ENCODE data around the gene NBEA.
"Not testable (repeated sequence)": the region's sequence is repeated elsewhere in the genome, so short reads cannot be mapped to it uniquely, and the experiment has no call there.

NBEA gene

DNA sequence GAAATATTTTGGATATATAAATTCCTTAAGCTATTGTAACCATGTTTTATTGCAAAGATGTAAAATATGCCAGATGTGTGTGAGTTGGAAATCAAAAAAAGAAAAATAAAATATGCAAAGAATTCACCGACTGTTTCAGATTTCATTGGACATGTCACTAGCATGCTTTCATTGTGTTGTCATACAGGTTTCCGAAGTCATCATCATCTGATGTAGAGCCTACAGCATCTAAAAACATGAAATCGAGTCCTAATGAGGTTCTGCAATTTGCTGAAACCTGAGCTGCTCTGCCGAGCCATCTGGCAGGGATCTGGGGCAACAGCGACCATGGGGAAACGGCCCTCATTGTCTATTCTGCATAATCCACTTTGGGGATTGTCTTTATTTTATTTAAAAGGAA lies 730.5 kb downstream of the NBEA start:
- DNase-seq (ENCODE audit: low spot score) = no peak

- no peak for DNase-seq (ENCODE audit: low spot score)
These were observed 733.6 kb downstream of the NBEA start for GRCh38 chr13:35675651-35676050.

- not testable (repeated sequence) for DNase-seq (ENCODE audit: low spot score)
These were observed 735.8 kb downstream of the NBEA start for GRCh38 chr13:35677863-35678262.

DNA sequence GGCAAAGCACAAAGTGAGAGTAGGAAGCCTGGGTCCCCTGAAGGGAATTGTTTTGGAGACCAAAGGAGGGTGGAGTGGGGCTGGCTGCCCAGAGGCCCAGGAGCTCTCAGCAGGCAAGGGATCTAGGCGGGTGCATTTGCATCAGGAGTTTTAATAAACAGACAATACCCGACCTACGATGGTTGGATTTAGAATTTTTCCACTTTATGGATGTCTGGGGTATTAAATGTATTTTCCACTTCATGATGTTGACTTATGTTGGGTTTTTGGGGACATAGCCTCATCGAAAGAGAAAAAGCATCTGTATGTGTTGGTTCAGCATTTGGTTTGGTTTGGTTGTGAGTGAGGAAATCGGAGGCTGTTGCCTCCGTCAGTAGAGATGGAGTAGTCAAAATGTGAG lies 739.6 kb downstream of the NBEA start:
- DNase-seq (ENCODE audit: low spot score) = no peak

DNA sequence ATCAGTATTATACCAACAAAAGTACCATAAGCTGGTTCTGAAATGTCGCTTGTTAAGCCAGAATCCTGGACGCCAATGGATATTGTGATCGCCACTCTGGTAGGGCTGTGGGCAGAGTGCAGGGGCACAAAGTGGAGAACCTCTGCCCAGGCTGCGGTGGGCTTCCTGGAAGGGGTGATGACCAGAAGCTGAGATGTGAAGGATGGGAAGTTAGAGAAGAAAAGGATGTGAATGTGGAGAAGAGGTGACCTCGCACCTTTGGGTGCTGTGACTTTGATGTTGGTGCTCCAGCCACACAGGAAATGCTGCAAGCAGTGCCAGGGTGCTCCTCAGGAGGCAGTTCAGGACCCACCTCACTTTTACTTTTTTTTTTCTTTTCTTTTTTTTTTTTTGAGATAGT lies 742.4 kb downstream of the NBEA start:
- no peak for DNase-seq (ENCODE audit: low spot score)

DNA sequence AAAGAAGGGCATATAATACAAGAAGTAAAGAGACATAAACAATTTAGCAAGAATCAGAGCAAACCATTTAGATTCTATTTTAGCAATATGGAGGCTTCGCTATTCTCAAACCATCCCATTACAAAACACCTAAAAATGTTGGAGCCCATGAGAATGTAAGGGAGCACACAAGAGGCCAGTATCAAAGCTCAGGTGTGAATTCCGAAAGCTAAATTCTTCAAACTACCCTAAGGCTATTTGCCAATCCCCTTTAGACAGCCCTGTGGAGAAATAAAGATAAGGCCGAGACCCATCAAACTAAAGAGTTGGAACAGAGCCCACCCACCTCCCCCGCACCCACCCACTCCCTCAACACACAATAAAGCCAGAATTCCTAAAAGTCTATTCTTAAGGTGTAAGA lies 745.3 kb downstream of the NBEA start:
- no peak for DNase-seq (ENCODE audit: low spot score)

GRCh38 chr13:35690581-35691207 lies 748.6 kb downstream of the NBEA start:
- no peak for DNase-seq (ENCODE audit: low spot score)

DNA sequence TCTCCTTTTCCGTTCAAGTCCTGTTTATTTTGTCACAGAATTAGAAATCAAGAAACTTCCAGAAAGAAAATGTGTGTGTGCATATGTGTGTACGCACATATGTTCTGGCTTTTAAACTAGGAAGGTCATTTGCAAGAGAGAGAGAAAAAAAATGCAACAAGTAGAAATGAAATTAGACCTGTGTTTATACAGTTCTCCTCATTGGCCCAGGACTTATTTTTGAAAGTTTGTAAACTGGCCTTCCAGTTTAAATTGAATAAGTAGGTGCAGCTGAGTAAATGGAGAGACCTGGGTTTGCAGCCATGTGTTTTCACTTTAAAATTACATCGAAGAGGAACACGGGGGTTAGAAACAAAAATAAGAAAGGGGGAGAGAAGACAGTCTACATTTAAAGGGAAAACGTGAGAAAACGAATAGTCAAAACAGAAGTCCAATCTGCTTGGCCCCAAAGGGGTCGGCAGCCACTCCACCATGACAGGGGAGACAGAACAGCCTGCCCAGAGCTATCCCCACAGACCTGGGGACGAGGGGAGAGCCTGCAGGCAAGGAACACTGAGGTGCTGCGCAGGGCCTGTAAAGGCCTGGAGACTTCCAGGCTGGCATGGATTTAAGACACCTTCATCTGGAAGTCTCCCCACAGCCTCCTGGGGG lies 751.2 kb downstream of the NBEA start:
- no peak for DNase-seq (ENCODE audit: low spot score)

DNA sequence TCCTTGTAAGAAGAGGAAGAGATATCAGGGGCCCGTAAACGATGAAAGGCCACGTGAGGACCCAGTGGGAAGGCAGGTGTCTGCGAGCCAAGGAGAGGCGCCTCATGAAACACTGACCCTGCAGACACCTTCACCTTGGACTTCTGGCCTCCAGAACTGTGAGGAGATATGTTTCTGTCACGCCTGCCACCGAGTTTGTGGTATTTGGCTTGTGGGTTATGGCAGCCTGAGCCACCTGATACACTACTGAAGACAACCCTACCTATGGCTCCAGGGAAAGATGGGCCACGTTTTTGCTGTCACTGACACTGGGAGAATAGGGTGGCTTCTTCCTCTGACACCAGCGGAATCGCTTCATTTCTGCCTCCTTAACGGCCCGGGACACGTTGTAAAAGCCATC lies 752.0 kb downstream of the NBEA start:
- DNase-seq (ENCODE audit: low spot score) = no peak

DNA sequence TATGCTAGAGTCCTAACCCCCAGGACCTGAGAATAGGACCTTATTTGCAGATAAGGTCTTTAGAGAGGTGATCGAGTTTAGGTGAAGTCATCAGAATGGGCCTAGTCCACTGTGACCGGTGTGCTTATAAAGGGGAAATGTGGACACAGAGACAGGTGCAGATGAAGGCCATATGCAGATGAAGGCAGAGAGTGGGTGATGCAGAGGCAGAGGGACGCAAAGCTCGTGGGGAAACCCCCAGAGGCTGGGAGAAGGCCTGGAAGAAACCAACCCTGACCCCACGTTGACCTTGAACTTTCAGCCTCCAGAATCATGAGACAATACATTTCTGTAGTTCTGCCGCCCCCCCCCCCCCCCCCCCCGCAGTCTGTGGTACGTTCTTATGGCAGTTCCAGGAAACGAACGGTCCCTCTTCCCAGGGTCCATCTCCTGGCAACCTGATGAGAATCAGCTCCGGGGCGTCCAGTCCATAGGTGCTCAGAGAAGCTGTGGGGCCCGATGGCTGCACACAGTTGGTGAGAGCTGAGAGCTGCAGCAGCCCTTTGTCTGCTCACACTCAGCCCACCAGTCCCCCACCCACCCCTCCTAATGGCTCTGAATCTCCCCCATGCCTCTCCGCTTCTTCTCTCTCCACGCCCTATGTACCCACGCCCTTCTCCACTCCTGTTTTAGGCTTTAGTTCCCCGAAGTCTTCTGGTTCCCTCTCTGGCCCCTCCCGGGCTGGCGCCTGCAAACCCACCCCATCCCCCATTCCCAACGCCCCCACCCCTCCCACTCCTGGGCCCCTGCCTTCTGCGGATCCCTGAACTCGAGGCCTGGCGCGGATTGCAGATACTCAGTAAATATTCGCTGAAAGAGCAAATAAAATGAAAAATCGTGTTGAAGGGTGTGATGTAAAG lies 752.7 kb downstream of the NBEA start:
- no peak for DNase-seq (ENCODE audit: low spot score)

DNA sequence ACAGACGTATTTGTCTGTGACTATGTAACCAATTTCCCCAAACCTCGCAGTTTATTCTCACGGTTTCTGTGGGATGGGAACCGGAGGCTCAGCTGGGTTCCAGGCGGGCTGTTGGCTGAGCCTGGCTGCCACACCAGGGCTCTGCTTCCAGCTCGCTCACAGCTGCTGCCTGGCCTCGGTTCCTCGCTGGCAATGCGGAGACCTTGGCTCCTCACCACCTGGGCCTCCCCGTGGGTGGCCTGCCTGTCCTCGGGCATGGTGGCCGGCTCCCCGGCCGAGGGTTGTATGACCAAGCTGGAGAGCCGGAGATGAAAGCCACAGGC lies 753.3 kb downstream of the NBEA start:
- DNase-seq (ENCODE audit: low spot score) = no peak

DNA sequence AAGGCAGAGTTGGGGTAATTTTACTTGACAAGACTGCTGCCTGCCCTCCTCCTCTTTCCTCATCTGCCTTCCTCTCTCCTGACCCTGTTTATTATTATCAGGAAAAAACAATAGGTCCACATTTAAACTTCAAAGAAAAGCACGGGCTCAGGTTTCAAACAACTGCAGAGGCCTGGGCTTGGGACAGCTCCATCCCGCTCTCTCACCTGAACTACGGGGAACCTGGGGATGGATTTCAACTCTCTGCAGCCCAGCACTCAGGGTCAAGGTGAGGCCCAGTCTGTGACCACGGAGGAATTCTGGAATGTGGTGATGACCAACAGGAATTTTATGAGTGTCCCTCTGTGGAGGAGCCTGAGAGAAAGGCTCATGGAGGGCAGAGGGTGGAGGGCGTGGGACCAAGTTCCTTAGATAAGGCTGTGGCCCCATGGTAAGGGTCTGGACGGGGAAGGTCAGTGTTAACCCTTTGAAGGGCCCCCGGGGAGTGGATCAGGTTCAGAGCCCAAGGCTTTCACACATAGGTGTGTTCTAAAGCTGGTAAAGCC lies 755.2 kb downstream of the NBEA start:
- no peak for DNase-seq (ENCODE audit: low spot score)

- no peak for DNase-seq (ENCODE audit: low spot score)
These were observed 757.0 kb downstream of the NBEA start for GRCh38 chr13:35698911-35699576.

DNA sequence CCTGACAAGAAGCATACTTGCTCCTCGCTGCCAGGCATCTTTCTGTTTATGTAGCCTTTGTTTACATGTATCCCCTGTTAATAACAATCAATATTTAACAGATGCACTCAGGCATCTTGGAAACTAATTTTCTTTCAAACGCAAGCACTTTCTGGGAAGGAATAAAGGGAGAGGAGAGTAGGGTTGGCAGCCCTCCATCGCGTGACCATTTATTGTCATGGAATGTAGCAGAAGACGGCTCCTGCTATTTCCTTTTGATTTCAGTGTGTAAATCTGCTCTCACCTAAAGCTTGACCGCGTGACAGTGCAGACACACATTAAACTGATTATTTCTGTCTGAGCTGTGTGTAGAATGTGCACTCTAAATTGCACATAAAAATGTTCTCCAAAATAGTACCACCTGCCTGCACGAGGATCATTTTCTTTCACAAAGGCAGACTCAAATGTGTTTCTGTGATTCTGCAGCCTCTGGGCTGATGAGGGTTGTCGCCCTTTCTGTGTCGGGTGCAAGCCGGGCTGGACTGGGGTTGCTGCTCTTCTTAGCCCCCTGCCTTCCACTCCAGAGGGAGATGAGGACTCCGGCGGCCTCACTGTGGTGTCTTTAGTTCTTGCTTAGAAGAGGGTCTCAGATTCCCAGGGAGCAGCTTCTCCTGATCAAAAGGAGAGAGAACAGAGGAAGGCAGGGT lies 757.9 kb downstream of the NBEA start:
- no peak for DNase-seq (ENCODE audit: low spot score)

GRCh38 chr13:35700671-35701070 lies 758.6 kb downstream of the NBEA start:
- DNase-seq (ENCODE audit: low spot score) = no peak

- DNase-seq (ENCODE audit: low spot score) = no peak
These were observed 760.2 kb downstream of the NBEA start for GRCh38 chr13:35702316-35702715.

- DNase-seq (ENCODE audit: low spot score) = no peak
These were observed 761.0 kb downstream of the NBEA start for GRCh38 chr13:35703061-35703460.

DNA sequence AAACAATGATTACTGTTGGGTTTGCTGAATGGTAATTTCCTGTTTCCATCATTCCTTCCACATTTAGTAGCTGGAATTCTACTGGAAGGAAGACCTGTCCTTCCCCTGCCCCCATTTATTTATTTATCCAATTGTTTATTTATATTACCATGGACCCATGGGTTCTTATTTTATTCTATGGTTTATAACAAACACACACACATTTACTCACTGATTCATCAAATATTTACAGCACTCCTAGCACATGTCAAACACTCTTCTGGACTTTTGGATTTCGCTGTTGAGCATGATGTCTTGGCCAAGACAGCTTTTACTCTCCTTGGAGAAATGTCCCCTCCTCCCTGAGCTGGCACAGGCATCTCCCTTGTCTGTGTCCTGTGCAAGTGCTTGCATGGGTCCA lies 762.3 kb downstream of the NBEA start:
- DNase-seq (ENCODE audit: low spot score) = no peak

GRCh38 chr13:35706281-35706680 lies 764.2 kb downstream of the NBEA start:
- no peak for DNase-seq (ENCODE audit: low spot score)

DNA sequence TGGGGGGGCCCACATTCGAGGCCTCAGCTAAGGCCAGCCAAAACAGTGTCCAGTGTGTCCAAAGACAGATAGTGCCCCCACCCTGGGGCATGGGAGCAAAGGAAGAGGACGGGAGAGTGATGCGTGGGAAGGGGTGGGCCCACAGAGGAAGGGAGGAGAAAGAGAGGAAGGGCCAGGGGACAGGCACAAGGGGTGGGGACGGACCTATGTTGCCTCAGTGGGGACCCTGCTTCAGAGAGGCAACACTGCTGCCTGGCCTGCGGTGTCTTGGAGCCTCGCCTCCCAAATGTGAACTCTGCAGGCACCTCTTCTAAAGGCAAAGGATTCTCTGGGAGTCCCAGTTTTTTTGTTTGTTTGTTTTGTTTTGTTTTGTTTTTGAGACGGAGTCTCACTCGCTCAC lies 764.7 kb downstream of the NBEA start:
- no peak for DNase-seq (ENCODE audit: low spot score)

- DNase-seq (ENCODE audit: low spot score) = no peak
These were observed 769.8 kb downstream of the NBEA start for GRCh38 chr13:35711909-35712308.
